ENCODE results near the gene ZNF618.

The ZNF618 gene

DNA sequence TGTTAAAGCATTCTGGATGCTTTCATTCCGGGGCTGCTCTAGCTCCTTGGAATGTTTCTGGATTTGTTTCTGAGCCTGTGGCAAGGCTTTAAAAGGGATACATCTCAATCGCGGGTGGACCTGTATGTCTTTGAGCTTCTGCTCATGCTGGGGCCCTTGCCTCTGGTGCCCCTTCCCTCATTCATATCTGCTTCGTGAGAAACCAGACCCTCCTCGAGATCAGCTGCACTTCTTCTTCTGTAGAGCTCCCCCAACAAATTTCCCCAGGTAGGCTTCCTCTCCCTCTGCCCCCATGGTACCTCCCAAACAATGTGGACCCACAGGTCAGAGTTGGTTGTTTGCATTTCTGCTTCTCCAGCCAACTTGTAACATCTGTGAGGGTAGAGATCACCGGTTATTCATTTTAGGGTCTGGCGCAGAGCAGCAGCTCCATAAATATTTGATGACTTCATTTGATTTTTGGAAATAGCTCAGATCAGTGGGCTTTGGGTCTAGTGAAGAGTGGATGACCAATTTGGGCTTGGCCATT is 6.6 kb downstream of the ZNF618 start:
- DNase-seq (ENCODE audit: low read depth in 2 of 2), result no peak

DNA sequence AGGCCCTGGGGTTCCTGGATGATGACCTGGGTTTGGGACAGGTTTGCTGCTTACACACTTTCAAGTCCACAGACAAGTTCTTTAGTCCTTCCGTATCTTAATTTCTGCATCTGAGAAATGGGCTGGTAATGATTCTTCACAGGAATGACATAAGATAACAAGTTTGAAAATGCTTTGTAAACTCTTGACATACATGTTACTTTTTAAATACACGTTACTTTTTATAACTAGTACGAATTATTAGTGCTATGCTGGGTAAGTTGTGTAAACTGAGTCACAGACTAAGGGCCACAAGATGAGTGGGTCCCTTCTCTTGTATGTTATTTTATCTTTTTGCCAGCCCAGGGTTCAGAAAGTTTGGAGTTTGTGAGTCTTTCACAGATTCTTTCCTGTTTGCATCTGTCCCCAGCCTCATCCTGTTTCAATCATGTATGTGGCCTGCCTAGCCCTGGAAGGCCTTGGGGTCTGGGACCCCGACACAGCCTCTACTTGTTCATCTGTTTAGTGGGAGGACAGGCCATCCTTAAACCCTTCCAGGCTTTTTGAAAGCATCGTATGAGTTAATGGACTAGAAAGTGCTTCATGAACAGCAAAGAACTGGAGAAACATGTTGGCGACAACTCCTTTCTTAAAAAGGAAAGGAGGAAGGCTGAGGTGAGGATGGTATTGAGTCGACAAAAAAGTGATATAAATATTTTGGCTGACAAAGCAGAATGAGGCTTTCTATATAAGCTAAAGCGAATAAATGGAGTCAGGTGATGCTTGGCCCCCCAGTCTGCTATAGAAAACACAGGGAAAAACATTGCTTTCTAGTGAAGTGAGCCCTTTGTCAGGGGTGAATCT is 9.3 kb downstream of the ZNF618 start:
- no peak for DNase-seq (ENCODE audit: low read depth in 2 of 2)

DNA sequence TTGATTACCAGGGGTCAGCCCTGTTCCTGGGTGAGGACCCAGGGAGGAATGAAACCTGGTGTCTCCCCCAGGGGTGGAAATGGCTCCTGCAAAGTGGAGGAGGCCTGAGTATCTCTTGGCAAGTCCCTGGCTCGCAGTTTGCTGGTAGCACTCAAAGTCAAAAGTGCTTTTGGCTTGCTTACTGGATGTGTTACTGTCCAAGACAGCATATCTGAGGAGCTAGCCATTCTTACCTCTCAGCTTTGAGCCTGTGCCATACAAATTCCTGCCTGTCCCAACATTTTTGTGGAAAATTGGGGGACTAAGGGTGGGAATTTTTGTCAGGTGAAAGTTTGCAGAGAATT is 9.9 kb downstream of the ZNF618 start:
- no peak for DNase-seq (ENCODE audit: low read depth in 2 of 2)

DNA sequence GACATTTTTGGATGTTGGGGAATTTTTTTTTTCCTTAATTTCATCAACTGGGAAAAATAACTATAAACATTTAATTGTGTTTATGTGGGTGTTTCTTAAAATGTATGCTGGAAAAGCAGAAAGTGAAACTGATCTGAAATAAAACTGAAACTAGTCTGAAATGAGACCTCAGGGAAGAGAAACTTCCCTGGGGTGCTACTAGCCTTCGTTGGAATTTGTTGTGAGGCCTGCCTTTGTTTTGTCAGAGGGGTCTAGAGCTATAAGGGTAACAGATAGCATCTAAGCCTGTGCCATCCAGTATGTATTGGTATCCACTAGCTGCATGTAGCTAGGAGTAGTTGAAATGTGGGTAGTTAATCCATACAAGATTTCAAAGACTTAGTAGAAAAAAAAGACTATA is 10.4 kb downstream of the ZNF618 start:
- DNase-seq (ENCODE audit: low read depth in 2 of 2), result no peak

DNA sequence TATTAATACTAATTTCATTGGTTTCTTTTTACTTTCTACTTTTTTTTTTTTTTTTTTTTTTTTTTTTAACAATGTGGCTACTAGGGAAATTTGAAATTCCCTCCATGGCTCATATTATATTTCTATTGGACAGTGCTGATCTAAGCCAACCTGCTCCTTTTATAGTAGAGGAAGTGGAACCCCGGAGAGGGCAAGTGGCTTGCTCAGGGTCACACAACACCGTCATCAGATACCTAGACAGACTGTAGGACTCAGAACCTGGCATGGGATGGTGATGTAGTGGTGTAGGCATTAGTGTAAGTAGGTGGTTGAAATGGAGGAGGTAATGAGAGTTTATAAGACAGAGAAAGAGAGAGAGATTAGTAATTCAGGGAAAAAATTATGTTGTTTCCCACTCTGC is 10.8 kb downstream of the ZNF618 start:
- DNase-seq (ENCODE audit: low read depth in 2 of 2), result no peak

DNA sequence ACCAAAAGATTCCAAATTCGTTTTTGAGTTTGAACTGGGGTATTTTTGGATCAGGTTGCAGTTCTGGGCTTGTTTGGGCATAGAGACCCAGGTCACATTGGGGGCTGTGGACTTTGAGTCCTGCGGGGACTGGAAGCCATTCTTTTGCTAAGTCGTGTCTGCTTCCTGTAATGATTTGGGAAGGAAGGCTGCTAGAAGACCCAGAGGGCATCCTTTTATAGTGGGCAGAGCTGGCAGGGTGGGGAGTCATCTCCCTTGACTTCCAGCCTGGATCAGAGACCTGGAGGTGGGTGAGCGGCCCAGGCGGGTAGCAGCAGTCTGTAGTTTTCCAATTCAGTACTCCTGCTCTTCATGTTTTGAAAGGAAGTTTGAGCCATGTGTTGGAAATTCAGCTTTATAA is 11.3 kb downstream of the ZNF618 start:
- DNase-seq (ENCODE audit: low read depth in 2 of 2), result no peak

DNA sequence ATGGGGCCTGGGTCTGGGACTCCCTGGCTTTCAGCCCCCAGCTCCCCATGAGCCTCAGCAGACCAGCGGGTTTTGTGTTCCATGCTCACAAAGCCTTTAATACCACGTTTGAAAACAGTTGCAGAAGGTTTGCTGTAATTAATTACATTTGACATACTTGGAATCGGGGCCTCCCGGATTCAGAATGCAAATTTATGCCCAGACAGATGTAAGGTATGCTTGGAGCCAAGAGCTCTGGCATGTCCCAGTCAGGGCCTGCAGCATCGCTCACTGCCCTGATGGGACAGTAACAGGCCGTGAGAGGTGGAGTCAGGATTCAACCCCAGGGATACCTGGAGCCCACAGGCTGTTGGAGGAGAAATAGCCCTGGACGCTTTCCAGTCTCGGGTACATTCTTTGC is 12.2 kb downstream of the ZNF618 start:
- DNase-seq (ENCODE audit: low read depth in 2 of 2), result no peak

DNA sequence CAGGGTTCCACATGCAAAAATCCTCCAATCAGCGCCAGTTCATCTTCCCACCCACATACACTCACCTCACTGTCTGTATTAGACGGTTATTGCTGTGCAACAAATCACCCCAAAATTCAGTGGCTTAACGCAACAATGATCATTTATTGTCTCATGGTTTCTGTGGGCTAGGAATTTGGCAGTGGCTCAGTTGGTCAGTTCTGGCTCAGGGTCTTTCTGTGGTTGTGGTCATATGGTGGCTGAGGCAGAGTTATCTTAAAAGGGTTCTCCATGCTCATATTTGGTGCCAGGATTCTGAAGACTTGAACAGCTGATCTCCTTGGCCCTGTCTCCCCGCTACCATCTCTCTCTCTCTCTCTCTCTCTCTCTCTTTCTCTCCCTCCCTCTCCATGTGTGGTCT is 12.9 kb downstream of the ZNF618 start:
- no peak for DNase-seq (ENCODE audit: low read depth in 2 of 2)

DNA sequence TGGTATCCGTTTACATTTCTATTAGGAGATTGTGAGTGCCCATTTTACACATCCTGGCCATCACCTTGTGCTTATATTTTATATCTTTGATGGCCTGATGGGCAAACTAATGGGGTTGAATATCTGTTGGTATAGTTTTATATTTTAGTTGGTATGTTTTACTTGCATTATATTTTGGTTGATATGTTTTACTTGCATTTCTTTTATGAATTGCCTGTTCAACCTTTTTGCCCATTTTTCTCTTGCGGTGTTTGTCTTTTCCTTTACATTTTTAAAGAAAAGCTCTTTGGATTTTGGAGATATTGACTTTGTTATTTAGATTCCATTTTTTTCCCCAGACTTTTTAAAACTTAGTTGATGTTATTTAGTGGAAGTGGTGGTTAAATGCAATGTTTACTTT is 14.6 kb downstream of the ZNF618 start:
- DNase-seq (ENCODE audit: low read depth in 2 of 2), result no peak

DNA sequence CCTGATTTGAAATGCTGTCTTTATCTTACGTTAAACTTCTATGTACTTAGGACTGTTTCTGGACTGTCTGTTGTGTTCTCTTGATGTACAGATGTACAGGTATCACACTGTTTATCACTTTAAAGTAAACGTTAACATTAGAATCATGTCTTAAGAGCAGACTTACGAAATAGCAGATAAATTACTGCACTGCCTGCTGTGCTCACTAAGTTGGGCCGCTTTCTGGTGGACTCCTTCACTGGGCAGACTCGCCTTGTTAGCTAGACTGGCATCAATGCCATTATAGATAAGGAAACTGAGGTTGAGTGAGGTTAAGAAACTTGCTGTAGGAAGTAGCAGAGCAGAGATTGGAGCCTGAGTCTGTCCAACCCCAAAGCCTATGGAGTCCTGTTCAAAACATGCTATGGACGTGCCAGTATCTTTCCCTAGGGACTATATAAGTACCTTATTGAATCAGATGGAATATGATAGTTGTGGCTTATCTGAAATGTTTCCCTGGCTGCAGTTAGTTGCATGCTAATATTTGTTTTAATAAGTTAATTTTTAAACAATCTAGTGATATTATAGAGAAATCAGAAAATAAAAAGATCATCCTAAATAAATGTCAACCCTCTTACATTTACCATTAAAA is 16.9 kb downstream of the ZNF618 start:
- DNase-seq (ENCODE audit: low read depth in 2 of 2), result no peak

DNA sequence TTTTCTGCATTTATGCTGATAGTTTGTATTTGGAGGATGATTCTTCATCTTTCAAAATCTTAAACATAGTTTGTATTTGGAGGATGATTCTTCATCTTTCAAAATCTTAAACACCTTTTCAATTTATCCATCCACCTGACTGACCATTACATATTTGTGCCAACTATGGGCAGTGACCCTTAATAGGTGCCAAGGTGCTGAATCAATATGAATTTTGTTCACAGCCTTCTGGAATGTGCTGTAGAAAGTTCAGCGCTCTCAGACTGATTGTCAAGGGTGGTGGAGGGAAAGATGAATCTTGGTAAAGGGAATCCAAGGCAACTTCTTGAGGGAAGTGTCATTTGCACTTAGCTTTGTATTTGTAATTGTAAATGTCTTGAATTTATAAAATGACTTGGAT is 18.1 kb downstream of the ZNF618 start:
- DNase-seq (ENCODE audit: low read depth in 2 of 2), result no peak

DNA sequence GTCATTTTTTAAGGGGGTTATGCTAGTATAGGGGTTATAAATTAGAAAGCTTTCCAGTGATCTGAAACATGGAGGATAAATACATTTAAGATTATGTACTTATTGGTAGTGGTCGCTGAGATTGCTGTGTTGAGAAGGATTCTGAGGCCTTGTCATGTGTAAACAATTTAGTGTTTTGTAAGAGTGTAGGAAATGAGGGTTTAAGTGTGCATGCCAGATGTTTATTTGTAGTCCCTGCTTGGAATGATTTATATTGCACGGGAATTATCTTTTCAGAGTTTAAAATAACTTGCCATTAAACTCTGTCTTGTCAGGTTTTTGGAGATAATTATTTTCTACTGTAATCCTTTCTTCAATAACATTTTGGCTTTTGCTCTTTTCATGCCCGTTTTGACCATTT is 19.4 kb downstream of the ZNF618 start:
- DNase-seq (ENCODE audit: low read depth in 2 of 2), result no peak

DNA sequence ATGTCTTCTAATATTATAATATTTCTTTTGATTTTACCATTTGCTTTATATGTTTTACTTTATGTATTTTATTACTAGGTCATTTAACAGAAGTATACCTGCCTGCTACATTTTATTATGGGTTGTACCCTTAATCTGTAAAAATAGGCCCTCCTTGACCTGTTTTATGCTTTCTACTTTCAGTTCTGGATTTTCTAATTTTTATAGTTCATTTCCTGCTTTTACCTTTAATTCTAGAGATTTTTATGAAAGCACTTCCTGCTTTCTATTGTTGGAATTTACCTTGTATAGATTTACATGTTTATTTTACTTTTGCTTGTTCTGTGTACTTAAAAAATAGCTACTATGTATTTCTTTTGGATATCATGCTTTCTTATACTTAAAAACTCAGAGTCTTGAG is 20.6 kb downstream of the ZNF618 start:
- no peak for DNase-seq (ENCODE audit: low read depth in 2 of 2)

DNA sequence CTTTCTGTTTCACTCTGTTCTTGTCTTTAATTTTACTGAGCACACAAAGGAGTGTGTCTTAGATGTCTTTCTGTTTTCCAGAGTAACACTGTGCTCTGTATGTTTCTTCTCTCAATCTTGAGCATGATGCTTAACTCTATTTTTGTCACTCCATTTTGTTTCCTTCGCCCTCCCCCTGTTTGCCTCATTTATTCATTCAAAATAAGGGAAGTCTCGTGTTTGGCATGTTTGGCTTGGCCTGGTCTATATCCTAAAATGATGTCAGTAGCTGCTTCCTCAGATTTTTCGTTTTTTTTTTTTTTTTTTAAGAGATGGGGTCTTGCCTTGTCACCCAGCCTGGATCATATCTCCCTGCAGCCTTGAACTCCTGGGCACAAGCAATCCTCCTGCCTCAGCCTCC is 22.0 kb downstream of the ZNF618 start:
- DNase-seq (ENCODE audit: low read depth in 2 of 2), result no peak

DNA sequence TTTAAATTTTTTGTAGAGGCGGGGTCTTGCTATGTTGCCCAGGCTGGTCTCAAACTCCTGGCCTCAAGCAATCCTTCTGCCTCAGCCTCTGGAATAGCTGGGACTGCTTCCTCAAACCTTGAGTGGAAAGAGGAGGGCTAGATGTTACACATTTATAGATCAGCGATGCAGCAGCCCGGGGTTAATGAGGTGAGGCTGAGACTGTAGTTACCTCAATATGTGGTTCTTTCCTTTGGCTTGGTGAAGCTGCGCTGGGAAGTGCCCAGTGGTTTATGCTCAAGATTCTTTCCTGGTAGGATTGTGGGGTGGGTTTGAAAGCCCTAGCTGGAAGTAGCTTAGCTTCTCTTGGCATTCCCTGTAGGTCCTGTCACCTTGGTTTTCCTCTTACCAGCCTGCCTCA is 22.5 kb downstream of the ZNF618 start:
- DNase-seq (ENCODE audit: low read depth in 2 of 2), result no peak

DNA sequence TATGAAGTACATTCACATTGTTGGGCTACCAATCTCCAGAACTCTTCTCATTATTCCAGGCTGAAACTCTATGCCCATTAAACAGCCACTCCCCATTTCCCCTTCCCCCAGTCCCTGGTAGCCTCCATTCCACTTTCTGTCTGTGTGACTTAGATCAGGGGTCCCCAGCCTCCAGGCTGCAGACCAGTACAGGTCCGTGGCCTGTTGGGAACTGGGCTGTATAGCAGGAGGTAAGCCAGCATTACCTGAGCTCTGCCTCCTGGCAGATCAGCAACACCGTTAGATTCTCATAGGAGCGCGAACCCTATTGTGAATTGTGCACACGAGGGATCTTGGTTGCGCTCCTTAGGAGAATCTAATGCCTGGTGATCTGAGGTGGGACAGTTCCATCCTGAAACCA is 23.1 kb downstream of the ZNF618 start:
- DNase-seq (ENCODE audit: low read depth in 2 of 2), result no peak

DNA sequence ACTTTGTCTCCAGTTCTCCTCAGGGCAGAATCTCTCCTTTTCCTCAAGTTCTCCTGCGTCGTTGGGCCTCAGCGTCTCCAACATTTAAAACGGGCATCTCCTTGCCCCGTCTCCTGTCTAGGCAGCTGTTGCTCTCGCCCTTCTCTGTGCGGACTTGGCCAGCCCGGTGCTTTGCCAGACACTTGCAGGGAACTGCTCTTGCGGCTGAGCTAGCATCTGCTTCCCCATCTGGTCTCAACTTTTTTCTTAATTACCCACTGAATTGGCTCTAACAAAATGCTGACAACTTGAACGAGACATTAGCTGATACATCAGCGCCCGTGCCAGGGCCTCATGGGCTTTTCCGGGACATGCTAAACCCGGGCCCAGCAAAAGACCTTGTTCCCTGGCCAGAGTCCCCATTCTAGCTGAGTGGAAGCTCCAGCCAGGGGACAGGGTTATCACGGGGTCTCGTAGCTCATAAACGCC is 25.1 kb downstream of the ZNF618 start:
- no peak for DNase-seq (ENCODE audit: low read depth in 2 of 2)

DNA sequence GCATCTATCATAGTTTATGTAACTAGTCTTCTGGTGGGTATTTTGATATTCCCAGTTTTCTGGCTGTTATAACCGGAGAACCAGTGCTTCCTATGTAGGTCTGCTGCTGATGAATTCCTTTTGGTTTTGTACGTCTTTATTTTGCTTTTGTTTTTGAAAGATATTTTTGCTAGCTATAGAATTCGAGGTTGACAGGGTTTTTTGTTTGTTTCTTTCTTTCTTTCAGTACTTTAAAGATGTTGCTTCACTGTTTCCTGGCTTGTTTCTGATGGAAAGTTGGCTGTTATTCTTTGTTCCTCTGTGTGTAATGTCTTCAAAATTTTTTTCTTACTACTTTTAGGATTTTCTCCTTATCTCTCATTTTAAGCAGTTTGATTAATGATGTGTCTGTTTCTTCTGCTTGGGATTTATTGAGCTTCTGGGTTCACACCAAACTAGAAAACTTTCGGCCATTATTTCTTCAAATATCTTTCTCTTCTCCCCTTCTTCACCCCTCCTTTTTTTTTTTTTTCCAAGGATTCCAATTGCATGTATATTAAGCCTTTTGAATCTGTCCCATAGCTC is 27.5 kb downstream of the ZNF618 start:
- no peak for DNase-seq (ENCODE audit: low read depth in 2 of 2)

DNA sequence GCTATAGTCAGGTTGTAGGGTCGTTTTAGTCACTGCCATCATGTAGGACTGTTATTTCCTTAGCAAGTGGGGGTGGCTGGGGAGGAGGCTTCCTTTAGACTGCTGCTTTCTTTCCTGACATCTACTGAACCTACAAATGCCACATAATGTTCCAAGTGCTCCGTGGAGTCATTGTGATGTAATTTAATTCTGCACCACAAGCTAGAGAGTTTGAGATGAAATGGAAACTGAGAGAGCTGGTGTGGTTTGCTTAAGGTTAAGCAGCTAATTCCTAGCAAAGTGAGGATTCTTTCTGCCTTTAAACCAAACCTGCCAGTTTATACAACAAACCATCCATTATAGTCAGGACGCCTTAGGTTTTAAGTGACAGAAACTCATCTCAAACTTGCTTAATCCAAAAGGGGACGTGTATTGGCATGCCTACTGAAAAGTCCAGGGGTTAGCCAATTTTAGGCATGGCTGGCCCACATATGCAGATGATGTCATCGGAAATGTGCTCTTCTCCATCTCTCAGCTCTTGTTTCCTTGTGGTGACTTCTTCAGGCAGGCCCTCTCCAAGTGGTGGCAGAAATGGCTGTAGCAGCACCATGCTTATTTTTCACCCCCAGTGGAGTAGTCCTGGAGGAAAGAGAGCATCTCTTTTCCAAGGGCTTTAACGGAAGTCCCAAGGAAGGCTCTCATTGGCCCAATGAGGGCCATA is 30.5 kb downstream of the ZNF618 start:
- no peak for DNase-seq (ENCODE audit: low read depth in 2 of 2)

DNA sequence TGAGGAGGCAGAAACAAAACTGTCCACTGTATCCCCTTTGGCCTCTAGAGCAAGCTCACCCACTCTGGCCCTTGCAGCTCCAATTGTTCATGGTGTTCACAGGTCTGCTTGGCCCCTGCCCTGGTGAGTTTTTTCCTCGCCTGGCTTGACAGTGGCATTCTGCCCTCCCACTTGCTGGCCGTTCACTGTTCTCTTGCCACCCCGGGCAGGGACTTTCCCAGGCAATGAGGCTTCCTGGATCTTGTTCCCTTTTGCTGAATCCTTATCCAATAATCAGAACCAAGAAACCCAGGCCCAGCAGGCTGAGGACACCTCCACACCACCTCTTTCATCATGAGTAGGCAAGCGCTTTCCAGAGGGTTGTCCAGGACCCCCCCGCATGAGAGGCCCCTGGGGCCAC is 31.2 kb downstream of the ZNF618 start:
- DNase-seq (ENCODE audit: low read depth in 2 of 2), result no peak

DNA sequence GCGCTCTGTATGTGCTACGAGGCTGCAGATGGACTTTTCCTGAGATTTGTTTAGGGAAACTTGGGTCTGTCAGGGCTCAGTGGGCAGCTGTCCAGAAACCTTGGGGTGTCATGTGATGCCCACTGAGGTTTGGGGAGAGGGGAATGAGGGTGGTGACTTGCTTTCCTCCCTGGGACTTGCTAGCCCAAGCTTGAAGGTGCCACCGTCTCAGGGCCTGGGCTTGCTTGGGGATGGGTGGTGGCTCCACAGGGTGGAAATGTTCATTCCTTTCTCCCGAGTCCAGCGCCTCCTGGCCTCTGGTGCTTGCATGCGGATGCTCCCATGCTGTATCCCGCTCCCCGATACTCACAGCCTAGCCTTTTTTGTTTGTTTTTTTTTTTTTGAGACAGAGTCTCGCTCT is 33.3 kb downstream of the ZNF618 start:
- DNase-seq (ENCODE audit: low read depth in 2 of 2), result no peak

DNA sequence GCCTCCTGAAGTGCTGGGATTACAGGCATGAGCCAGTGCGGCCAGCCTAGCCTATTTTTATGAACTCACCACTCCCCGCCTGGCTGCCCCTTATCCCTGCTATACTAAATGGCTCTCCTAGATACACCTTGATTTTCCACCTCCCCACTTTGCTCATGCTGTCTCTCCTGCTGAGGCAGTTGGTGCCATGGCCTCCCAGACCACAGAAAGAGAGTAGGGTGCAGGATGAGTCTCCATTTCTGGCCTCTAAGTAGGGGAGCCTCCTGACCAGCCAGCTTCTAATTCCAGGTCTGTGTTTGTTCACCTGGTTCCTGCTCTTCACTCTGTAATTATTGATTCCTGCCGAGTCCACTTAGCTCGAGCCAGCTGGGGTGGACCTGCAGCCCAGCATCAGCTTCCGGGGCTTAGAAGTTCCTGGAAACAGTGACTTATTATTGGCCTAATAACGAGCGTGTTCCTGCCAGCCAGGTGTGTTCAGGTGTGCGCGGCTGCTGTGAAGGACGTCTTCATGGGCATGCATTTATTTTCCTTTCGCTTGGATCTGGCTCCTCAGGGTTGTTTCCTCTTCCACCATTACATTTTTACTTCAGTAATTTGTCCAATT is 34.0 kb downstream of the ZNF618 start:
- DNase-seq (ENCODE audit: low read depth in 2 of 2), result no peak
